Ureter (tissue), 1 donor: ENCODE measurements around the gene TMEM150C. TPM values are rescaled to one million over a fixed set of nuclear protein-coding genes. Genes with fewer than 3 reads are reported as not detected.

Experiments used
- DNase-seq: peaks from one replicate; pipeline ENCODE4 v3.0.0-alpha.2; 2020; ENCODE audit warnings: low spot score
- total RNA-seq: library from RNA; stranded (reverse); gene quantifications from one replicate; pipeline ENCODE4 v1.2.4, GENCODE V29; 2023
- donor health status: DM: yes; HTN: yes; CAD: no.

The TMEM150C gene
- 4.8 TPM for total RNA-seq

GRCh38 chr4:82561786-82562563 is at the start of gene TMEM150C:
TSS of gene TMEM150C (minus strand) at chr4:82561988. CDS start at chr4:82504657, 57,331 bp downstream.
- no peak for DNase-seq

DNA sequence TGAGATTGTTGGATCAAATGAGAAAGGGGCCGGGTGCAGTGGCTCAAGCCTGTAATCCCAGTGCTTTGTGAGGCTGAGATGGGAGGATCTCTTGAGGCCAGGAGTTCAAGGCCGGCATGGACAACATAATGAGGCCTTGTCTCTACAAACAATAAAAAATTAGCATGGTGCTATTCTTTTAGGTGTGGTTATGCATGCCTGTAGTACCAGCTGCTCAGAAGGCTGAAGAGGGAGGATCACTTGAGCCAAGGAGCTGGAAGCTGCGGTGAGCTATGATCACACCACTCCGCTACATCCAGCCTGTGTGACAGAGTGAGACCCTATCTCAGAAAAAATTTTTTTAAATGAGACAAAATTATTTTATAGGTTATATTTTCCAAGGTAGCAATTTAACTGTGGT is 49.7 kb upstream of the TMEM150C start:
- no peak for DNase-seq

- no peak for DNase-seq
Observed at GRCh38 chr4:82610041-82610440, 48.3 kb upstream of the TMEM150C start.

- DNase-seq, result no peak
Observed at GRCh38 chr4:82606622-82607021, 44.8 kb upstream of the TMEM150C start.

DNA sequence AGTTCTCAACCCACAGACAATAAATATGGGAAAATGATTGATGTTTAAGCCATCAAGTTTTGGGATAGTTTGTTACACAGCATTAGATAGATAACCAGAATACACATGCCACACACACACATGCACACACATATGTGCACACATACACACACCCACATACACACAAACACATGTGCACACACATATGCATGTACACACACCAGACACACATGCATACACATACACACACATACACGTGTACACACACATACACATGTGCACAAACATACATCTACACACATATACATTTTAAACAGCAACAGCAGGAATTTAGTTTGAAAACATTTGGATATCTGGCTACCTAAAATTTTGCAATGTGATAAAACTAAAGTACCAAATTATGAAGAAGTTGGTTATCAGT is 42.7 kb upstream of the TMEM150C start:
- DNase-seq, result no peak

DNA sequence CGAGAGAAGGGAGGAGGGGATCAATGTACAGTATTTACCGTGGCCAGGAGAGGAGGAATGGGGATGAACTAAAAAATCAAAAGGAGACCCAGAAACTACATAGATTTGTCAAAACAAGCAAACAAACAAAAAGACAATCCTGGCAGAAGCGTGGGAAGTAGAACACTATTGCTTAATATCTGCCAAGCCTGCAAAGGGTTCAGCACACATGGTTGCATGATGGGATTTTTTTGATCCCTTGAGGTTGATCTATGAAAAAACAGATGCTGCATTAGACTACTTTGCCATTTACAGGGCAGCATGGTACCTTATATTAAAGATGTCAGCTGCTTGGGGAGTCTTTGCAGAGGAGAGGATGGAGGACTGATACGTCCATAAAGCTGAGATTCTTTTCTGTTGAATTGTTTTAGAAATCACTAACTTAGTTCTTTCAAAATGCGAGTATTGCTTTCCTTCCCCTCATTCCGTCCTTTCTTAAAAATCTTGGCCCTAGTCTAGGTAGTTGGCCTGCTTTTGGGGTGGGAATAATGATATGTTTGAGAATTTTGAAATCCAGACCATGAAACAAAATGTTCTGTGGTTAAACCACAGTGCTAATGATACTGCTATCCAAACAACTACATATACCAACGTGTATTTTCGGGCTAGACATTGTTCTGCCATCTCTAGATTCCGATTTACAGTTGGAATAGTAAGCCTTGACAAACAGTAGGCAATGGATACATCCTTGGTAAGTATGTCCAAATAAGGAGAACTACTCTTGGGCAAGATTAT is 39.6 kb upstream of the TMEM150C start:
- DNase-seq, result no peak

DNA sequence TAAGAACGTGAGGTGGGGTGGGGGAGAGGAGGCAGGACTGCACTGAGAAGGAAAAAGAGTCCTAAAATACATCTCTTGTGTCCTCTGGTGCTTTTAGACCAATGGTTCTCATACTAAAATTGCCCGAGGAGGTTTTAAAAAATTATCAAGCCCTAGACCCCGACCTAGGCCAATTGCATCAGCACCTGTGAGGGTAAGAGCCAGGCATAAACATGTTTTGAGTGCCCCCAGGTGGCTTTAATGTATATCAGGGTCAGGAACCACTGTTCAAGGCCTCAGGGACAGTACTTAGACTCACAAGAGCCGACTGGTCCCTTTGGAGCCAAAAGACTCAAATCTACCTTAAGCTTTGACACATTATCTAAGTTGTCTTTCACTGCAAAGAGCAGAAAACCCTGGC is 37.5 kb upstream of the TMEM150C start:
- DNase-seq, result no peak

DNA sequence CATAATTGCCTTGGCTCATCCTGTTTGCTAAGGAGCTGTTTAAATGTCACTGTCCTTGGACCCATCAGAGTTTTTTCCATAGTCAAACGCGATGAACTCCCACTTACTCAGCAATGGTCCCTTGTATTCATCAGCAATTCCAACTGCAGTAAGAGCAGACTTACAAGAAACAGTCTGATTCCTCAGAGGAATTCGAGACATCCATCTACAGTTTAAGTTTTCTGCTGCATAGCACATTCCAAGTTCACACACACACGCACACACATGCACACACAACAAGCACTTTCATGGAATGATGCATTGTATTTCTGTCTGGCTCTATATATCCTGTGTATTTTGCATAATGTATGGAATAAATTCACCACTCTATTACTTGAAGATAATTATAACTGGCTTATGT is 32.7 kb upstream of the TMEM150C start:
- DNase-seq, result no peak

DNA sequence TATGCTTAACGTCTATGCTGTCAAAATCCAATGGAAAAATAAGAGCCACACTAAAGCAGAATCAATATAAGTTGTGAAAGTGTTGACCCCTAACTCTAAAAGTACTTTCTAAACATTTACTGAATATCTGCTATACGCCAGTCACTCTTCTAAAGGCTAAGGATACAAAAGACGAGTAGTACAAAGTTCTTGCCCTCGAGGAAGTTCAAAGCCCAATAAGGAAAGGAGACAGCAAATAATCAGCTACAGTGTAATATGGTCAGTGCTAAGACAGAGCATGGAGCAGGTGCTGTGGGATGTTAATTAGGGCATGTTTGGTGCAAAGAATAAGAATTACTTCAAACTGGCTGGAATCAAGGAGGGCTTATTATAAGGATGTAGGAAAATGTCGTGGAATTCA is 31.6 kb upstream of the TMEM150C start:
- no peak for DNase-seq

- no peak for DNase-seq
Observed at GRCh38 chr4:82592639-82593038, 30.9 kb upstream of the TMEM150C start.

GRCh38 chr4:82591592-82591991 is 29.8 kb upstream of the TMEM150C start:
- no peak for DNase-seq

DNA sequence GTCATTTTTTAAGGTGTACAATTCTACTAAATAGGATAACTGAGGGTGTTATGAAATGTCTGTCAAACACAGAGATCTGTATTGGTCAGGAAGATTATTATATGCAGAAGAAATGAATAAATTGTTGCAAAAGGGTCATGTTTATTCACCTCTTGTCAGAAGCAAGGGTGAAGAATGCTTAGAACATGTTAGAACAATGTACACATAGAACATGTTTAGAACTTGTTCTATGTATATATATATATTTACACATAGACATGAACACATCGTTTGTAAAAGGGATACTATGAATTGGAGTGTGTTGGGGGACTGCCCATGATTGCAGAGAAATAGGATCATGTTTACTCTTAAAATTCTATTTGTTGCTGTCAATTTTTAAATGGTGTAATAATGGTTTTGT is 28.0 kb upstream of the TMEM150C start:
- no peak for DNase-seq

GRCh38 chr4:82588771-82589270 is 27.0 kb upstream of the TMEM150C start:
- no peak for DNase-seq

DNA sequence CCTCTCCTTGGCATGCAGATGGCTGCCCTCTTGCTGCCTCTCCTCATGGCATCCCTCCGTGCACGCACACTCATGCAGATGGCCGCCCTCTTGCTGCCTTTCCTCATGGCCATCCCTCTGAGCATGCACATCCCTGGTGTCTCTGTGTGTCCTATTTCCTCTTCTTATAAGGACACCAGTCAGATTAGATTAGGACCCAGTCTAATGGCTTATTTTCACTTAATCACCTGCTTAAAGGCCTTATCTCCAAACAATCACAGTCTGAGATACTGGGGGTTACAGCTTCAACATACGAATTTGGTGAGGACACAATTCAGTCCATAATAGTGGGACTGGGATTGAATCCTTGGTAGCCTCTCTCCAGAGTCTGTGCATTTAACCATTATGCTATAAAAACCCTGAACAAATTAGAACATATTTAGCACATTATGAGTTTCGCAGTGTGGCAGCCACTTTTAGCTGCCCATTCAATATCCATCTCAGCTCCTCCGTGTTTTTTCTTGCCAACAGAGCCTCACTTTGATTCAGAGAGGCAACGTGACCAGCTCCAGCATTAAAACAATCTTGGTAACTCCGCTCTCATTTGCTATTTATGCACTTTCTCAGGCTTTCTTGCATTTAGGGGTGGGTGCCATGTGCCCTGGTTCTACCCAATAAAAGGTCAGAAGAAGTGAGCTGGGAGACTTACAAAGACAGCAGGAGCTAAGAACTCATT is 26.2 kb upstream of the TMEM150C start:
- DNase-seq, result no peak

DNA sequence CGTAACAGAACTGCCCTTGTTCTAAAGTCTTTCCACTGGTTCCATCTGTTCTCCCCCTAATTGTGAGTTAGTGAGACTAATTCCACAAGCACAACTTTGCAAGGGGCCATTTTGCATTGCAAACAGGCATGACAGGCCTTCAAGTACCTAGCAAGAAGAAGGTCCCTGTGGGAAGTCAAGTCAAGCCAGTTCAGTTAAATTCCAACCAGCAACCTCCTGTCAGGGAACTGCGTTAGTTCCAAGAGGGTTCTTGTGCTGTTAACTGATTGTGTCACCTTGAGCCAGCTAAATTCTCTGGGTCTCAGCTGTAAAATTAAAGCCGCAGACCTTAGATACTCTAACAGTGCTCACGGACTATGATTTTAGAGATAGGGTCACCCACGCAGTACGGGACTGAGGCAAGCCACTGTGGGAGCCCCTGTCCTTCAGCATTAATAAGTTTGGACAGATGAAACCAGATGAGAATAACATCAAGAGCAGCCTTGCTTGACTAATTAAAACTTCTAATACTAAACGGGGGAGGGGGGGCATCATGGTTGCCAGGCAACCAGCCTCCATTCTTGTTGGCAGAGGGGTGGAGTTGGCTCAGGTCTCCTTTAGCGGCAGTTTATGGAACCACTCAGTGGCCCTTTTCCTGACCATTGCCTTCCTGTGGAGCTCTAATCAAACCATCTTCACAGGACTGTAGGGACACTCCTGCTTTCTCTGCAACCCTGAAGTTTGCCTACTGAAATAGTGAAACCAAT is 24.1 kb upstream of the TMEM150C start:
- DNase-seq, result no peak

GRCh38 chr4:82584931-82585330 is 23.1 kb upstream of the TMEM150C start:
- DNase-seq, result no peak

DNA sequence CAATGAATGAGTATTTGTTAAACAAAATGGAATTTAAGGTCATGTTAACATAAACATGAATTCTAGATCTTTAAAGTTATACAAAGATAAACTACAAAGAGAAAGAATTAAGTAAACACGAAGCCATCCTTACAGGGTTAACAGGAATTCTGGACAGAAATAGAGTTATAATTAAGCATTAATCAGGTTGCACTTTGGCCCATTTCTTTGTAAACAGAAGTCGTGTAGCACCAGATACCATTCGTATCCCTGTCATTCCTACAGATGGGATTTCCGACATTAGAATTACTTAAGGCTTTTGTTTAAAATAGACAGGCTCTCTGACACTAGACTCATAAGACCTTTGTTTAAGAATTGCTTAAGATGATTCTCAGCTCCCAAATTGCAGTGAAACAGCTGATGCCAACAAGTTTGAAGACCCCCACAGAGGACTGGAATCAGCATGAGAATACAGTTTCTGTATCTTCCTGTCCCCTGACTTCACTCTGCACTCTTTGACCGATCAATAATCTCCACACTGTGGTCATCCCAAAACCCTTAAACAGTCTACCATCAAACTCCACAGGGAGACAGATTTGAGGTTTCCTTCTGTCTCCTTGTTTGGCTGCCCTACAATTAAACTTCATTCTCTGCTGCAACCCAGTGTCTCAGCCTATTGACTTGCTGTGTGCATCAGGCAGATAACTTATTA is 22.3 kb upstream of the TMEM150C start:
- DNase-seq, result no peak

DNA sequence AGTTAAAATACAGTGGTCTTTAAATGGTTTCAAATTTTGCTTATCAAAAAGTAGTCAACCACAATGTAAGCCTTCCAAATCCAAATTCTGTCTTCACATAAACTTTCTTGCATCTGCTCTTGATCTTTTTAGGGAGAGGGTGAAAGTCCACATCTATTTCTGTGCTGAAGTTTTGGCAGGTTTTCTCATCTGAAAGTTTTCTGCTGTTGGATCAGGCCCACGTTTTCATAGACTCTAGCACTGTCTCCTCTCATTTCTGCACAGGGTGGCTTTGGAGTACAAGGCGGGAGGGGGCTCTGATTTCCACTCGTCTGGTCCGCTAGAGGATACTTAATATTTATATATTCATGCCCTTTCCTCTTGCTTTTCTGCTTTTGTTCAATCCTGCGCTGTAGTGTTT is 18.1 kb upstream of the TMEM150C start:
- no peak for DNase-seq

DNA sequence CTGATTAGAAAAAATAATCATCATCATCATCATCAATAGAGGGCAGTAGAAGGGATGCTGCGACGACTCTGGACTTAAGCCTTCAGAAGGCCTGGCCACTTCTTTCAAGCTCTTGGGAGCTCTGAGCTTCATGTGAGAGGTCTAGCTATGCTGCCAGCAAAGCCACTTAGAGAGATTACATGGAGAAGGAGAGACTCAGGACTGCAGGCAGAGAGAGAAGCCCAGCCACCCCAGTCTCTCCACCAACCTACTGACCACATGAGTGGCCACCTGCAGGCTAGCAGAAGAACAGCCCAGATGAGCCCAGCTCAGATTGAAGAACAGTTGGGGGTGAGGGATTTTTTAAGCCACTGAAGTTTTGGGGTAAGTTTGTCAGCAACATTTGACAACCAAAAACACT is 17.1 kb upstream of the TMEM150C start:
- DNase-seq, result no peak

DNA sequence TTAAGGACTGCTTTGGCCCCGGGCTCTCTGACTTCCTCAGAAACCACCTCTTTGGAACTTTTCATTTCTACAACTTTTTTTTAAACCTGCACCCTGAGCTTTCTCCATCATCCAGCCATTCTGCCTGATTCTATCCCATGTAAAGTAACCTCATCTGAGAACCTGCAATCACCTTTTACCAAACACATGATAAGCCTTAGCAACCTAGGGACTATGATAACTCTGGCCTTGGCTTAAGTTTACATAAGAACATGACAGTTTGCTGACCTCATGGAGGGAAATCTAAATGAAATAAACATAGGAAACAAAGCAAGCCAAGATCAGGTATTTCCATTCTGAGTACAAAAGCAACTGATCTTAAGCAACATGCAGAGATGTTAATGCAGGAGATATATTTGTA is 15.7 kb upstream of the TMEM150C start:
- DNase-seq, result no peak

DNA sequence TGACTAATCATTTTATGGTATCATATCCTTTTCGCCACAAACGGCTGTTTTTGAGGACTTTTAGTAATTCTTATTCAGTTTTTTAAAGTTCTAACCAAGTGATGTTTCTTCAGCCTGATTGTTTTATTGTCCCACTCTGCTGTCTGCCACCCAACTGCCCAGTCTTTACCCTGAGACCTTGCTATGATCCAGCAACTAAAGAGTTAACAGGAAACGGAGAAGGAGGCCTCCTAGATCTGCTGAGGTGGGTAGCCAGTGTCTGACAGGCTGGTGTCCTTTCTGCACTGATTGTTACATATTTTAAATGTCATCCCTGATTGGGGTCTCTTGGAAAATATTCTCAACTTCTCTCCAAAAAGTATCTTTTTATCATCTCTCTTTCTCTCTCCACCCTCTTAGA is 7.9 kb upstream of the TMEM150C start:
- DNase-seq, result no peak
